Heart left ventricle (tissue), 16 donors: ENCODE results near the gene NPY1R. TPM values are rescaled to one million over a fixed set of nuclear protein-coding genes. Genes with fewer than 3 reads are reported as not detected.

Experiments
- ATAC-seq, 4 donors: fragments of 200-7000 bp; cut with Tn5 transposase; one replicate each; pipeline ENCODE4 v1.9.1; 2020 to 2022; ENCODE audit warnings: moderate library complexity in 4 of 4, mild to moderate bottlenecking in 3 of 4, moderate number of reproducible peaks in 1 of 4
- DNase-seq, 5 donors: peaks; one replicate each; pipeline ENCODE4 v3.0.0-alpha.2; 2020
- H3K27ac ChIP-seq, 12 donors: fragments of 200-600 bp; sonication (generic) in 4 of 12; one replicate each; pipeline versions ENCODE4 v1.5.0 to v1.8.0; 2016 to 2022; ENCODE audit warnings: mild to moderate bottlenecking in 2 of 12
- H3K27me3 ChIP-seq, 9 donors: fragments of 200-600 bp; sonication (generic) in 2 of 9; one replicate each; pipeline versions ENCODE4 v1.5.1 to v1.8.0; 2016 to 2022; ENCODE audit warnings: mild to moderate bottlenecking in 3 of 9
- H3K36me3 ChIP-seq, 9 donors: fragments of 200-600 bp; sonication (generic) in 2 of 9; one replicate each; pipeline versions ENCODE4 v1.5.0 to v1.8.0; 2018 to 2022; ENCODE audit warnings: mild to moderate bottlenecking in 2 of 9
- H3K4me1 ChIP-seq, 12 donors: fragments of 200-600 bp; sonication (generic) in 4 of 12; one replicate each; pipeline versions ENCODE4 v1.5.0 to v1.8.0; 2016 to 2022; ENCODE audit warnings: mild to moderate bottlenecking in 3 of 12
- H3K4me3 ChIP-seq, 12 donors: fragments of 200-600 bp; sonication (generic) in 4 of 12; one replicate each; pipeline versions ENCODE4 v1.5.0 to v1.8.0; 2017 to 2022; ENCODE audit warnings: mild to moderate bottlenecking in 9 of 12, moderate library complexity in 4 of 12
- H3K9me3 ChIP-seq, 12 donors: fragments of 200-600 bp; sonication (generic) in 4 of 12; one replicate each; pipeline versions ENCODE4 v1.5.0 to v1.8.0; 2016 to 2022; ENCODE audit warnings: mild to moderate bottlenecking in 1 of 12
- POLR2A ChIP-seq, 2 donors: fragments of 450-650 bp; IDR thresholded peaks; one replicate each; pipeline ENCODE4 v1.6.1; 2017; ENCODE audit warnings: antibody characterized with exemption in 2 of 2, mild to moderate bottlenecking in 2 of 2, moderate library complexity in 2 of 2
- WGBS, 4 donors: extraction: QIAGEN DNeasy Blood & Tissue Kit in 2 of 4; methylation state at CpG; one replicate each; pipeline versions ENCODE4 v1.1.5 to v1.1.7; 2013 to 2018; 5-methylcytosine and 5-hydroxymethylcytosine counted together
- intact Hi-C, 10 donors: fragments of 100-400 bp; cut with DNase I; formaldehyde crosslinking; loops; one replicate each; pipeline versions ENCODE4 v1.11.1 to v1.14.2; 2022
- long read RNA-seq, 3 donors: library from polyadenylated mRNA; unstranded; transcript quantifications; one replicate each; pipeline ENCODE4 v2.0.0, GENCODE V29; 2020 to 2021
- polyA plus RNA-seq, 2 donors: library from polyadenylated mRNA; stranded (reverse); fragments of 200-250 nt; gene quantifications; one replicate each; pipeline ENCODE4 v1.2.3, GENCODE V29; 2013
- total RNA-seq, 9 donors: library from RNA; depleted of rRNA in 2 of 9; stranded (reverse); fragments of >200 nt in 2 of 9; fragmentation: NEBNext Ultra II Directional in 3 of 9; extraction: Animal tissue kit (Norgen Biotek cat#: 25700) in 3 of 9; gene quantifications; one replicate each; pipeline versions ENCODE4 v1.1.0 to v1.2.4, GENCODE V29; 2016 to 2023
- TF ChIP-seq, protein P1 (sequence below), 12 donors: fragments of 200-600 bp; sonication (generic) in 4 of 12; IDR thresholded peaks; one replicate each; pipeline versions ENCODE4 v1.5.0 to v1.8.0; 2018 to 2022; ENCODE audit warnings: antibody characterized with exemption in 12 of 12, mild to moderate bottlenecking in 5 of 12
- donor health status: ischemic (EF 13 %, LVEDD 7.1; RV severe dilation, severe dysfunction).
- donor health status: healthy with polysubstance abuse.
- donor health status: DM: no; HTN: yes; CAD: no.
- donor health status: DM: no; HTN: no; CAD: no.
- donor health status: ischemic (EF 25% LVEDD 6.9; RV normal size, moderate dysfunction).
- donor health status: ischemic (EF 25% LVEDD 5.7; RV mildly dilated, moderate dysfunction).
- donor health status: healthy.
- donor health status: DM: yes; HTN: yes; CAD: no.
- donor health status: ischemic (EF 35%, LVEDD 5.7; RV mildly dilated, moderate dysfunction).
- donor health status: nonischemic (EF 11% LVEDD 7.7; RV severe dilation, severe dysfunction).
- donor health status: DM: yes; HTN: yes; CAD: no.
- donor health status: PGD.
- donor health status: ischemic (EF 29% LVEDD 5.4; RV normal size, mild dysfunction).
- donor health status: nonischemic (EF 23%, LVEDD 6.1; RV moderate dilation, normal function).

The NPY1R gene
- total RNA-seq (1 to 10 TPM in 4 of 9 donors, under 1 TPM in 5; 0.19 to 2.5 (median 0.56) TPM), polyA plus RNA-seq (under 1 TPM; 0.34 to 0.39 TPM)
- long read RNA-seq, donor 1, result 0 reads
- long read RNA-seq, donor 2, partial matches to known transcripts, result 0 of 1 reads
- long read RNA-seq, donor 2, other reads (novel, unspliced or antisense), result 1 of 1 reads
- long read RNA-seq, donor 3, partial matches to known transcripts, result 0 of 1 reads
- long read RNA-seq, donor 3, other reads (novel, unspliced or antisense), result 1 of 1 reads

DNA sequence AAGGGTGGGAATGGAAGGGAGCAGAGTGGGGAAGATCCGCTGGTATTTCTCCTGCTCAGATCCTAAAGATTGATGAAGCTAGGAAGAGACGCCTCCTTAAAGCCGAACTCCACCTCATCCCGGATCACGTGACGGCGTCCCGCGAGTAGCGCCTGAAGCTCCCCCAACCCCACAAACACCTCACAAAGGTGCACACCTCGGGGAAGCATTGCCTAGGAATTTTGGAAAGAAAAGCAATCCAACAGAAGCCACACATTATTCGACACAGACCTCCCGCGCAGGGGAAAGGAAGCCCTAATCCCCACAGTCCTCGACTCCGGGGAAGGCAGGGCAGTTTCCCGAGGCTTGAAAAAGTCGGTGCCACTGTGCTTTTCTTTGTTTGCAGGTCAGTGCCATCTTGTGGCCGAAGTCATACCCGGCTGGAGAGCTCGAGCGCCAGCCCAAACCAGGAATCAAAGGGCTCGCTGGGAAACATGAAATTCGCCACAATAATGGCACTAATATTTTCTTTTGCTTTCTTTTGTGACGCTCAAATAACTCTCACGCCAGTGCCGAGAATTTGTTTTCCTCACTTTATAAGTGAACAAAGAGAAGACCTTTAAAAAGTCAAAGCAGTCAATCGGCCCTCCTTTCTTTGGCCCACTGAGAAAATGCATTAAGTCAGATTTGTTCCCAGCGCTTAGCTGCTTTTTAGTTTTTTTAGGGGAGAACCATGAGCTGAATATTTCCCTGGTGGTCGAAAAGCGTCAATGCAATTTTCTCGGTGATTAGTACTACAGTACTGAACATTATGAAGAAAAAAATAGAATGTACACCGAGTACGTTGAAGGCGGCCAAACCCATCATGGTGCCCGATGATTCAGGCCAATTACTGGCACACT lies at the start of gene NPY1R:
TSS of gene NPY1R (minus strand) at position 71 of the 881 bp plus-strand sequence. CDS start 6,042 bp downstream, outside the sequence.
- no peak for TF ChIP-seq POLR2A (IDR thresholded peaks at IDR 0.05)
- TF ChIP-seq, protein P1, sequence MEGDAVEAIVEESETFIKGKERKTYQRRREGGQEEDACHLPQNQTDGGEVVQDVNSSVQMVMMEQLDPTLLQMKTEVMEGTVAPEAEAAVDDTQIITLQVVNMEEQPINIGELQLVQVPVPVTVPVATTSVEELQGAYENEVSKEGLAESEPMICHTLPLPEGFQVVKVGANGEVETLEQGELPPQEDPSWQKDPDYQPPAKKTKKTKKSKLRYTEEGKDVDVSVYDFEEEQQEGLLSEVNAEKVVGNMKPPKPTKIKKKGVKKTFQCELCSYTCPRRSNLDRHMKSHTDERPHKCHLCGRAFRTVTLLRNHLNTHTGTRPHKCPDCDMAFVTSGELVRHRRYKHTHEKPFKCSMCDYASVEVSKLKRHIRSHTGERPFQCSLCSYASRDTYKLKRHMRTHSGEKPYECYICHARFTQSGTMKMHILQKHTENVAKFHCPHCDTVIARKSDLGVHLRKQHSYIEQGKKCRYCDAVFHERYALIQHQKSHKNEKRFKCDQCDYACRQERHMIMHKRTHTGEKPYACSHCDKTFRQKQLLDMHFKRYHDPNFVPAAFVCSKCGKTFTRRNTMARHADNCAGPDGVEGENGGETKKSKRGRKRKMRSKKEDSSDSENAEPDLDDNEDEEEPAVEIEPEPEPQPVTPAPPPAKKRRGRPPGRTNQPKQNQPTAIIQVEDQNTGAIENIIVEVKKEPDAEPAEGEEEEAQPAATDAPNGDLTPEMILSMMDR (IDR thresholded peaks at IDR 0.05), result peak; percentile 38 to 68 (median 62)
- WGBS, 4 donors, result 9 to 12% (median 11%) methylated on average over 36 of the region's 36 CpGs
- no peaks in the 10 kb centered on the region for H3K36me3 ChIP-seq
- peaks cover 0 to 11% (median 0%) of the 10 kb centered on the region in 12 donors for H3K4me1 ChIP-seq
- peak; percentile 43 to 70 (median 62) for DNase-seq
- intact Hi-C loops, result loop anchor here (1.0 to 10.0 kb wide), 8 partner anchors 165 to 838 kb away; partner anchors contain the start of gene NAF1 (in 1 of the 10)
- peak within 1 kb of the TSS; percentile 27 to 73 (median 53) for H3K4me3 ChIP-seq
- H3K9me3 ChIP-seq, result no peaks in the 10 kb centered on the region
- H3K27ac ChIP-seq, result peak within 1 kb of the TSS in 2 of 12 donors; percentile 17 to 26
- peak; percentile 80 to 96 (median 94) for ATAC-seq
- peaks cover 4 to 45% (median 12%) of the 10 kb centered on the region in 9 donors for H3K27me3 ChIP-seq

DNA sequence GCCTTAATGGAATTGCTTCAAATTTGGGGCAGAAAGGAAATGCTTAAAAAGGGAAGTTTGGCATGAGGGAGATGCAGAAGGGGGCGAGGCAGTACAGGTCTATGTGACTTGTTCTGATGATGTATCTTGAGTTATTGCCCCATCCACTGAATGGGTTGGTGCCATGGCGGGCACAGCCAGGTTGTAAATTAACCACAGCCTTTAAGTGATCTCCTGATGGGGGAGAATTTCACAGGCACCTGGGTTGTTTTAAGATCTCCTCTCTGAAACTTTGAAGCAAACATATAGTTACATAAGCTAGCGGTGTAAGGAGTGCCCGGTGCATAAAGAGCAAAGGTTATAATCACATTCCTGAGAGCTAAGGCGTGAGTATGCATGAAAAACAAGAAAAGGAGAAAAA lies 48.3 kb upstream of the NPY1R start:
- ATAC-seq (no peak), DNase-seq (no peak)
- H3K9me3 ChIP-seq, result no peaks in the 10 kb centered on the region
- no peaks in the 10 kb centered on the region for H3K4me1 ChIP-seq
- intact Hi-C loops, result no loop called here
- no peaks in the 10 kb centered on the region for H3K27me3 ChIP-seq
- H3K36me3 ChIP-seq, result no peaks in the 10 kb centered on the region
- 72 to 84% (median 83%) methylated on average over 5 of the region's 5 CpGs for WGBS, 4 donors
- no peak overlapping the region for H3K4me3 ChIP-seq
- no peak for TF ChIP-seq POLR2A (IDR thresholded peaks at IDR 0.05)
- TF ChIP-seq, protein P1 (IDR thresholded peaks at IDR 0.05), result no peak
- no peak overlapping the region for H3K27ac ChIP-seq

DNA sequence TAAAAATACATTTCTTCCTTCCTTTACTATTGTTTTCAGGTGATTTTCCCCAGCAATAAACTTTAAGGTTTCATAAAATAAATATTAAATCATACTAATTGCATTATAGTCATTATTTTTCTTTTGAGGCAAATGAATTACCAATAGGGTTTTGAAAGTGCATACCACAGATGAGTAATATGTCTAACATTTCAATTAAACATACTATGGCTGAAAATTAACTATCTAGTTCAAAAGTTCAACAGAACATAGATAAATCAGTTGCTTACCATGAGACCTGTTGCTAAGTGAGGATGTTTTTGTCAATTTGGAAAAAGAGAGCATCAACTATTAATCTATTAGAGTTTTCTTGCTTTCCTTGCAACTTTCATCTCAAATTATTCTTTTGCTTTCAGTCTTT lies 46.3 kb upstream of the NPY1R start:
- ATAC-seq (no peak), DNase-seq (no peak)
- TF ChIP-seq, protein P1 (IDR thresholded peaks at IDR 0.05), result no peak
- TF ChIP-seq POLR2A (IDR thresholded peaks at IDR 0.05), result no peak
- H3K36me3 ChIP-seq, result no peaks in the 10 kb centered on the region
- no peaks in the 10 kb centered on the region for H3K27me3 ChIP-seq
- intact Hi-C loops, result no loop called here
- H3K4me3 ChIP-seq, result no peak overlapping the region
- no peaks in the 10 kb centered on the region for H3K4me1 ChIP-seq
- H3K27ac ChIP-seq, result no peak overlapping the region
- H3K9me3 ChIP-seq, result no peaks in the 10 kb centered on the region

DNA sequence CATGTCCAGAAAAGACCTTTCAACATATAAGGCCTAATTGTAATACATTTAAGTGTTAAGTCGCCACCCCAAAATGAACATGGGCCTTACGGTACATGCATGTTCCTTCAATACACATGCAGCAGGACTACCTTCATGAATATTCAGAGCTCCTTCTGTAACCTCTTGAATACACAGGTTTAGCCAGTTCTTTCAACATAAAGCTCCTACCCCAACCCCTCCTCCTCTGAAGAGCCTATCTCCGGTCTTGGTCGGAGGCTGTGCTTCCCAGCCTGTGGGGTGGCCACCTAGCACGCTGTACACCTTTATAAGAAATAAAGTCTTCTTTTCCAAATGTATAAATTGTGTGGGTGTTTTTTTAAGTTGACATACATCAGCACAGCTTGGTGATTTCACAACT lies 39.6 kb upstream of the NPY1R start:
- ATAC-seq (no peak), DNase-seq (no peak)
- H3K4me3 ChIP-seq, result no peak overlapping the region
- H3K27ac ChIP-seq, result no peak overlapping the region
- intact Hi-C loops, result no loop called here
- no peaks in the 10 kb centered on the region for H3K9me3 ChIP-seq
- WGBS, 4 donors, result 89 to 96% (median 92%) methylated on average over 5 of the region's 5 CpGs
- H3K4me1 ChIP-seq, result no peaks in the 10 kb centered on the region
- no peaks in the 10 kb centered on the region for H3K36me3 ChIP-seq
- TF ChIP-seq, protein P1 (IDR thresholded peaks at IDR 0.05), result no peak
- no peak for TF ChIP-seq POLR2A (IDR thresholded peaks at IDR 0.05)
- H3K27me3 ChIP-seq, result no peaks in the 10 kb centered on the region
